ENCODE measurements around the gene ESF1. TPM values are rescaled to one million over a fixed set of nuclear protein-coding genes. Genes with fewer than 3 reads are reported as not detected.

ESF1 gene
- total RNA-seq, 1 experiment from 2014 or later = 36.9 TPM

GRCh38 chr20:13778827-13779226, 5.9 kb downstream of the ESF1 start:
- Histone ChIP-seq H3K27me3 (ENCODE audit: insufficient read depth, low read length) (no peaks in the 10 kb centered on the region), H3K9me3 (ENCODE audit: control insufficient read depth, low read depth, low read length) (no peaks in the 10 kb centered on the region), H2BK120ac (ENCODE audit: low read depth, low read length, poor library complexity, severe bottlenecking) (no peak overlapping the region), H2AFZ (ENCODE audit: low read length) (no peak overlapping the region), H3K79me2 (ENCODE audit: insufficient read depth, low read length) (peaks cover 9% of the 10 kb centered on the region; the same call in 1 of the 2 replicates), H3K4ac (ENCODE audit: low read depth, low read length) (no peak overlapping the region), H3K14ac (ENCODE audit: insufficient read depth, low read length) (no peak overlapping the region), H2AK5ac (ENCODE audit: insufficient read length, low read length) (no peak overlapping the region), H3K79me1 (ENCODE audit: insufficient read depth, low read depth, low read length, poor library complexity, severe bottlenecking) (peaks cover 4% of the 10 kb centered on the region), H4K8ac (replicated peaks; ENCODE audit: insufficient read length, low read depth, low read length) (no peak overlapping the region), H3K4me2 (ENCODE audit: insufficient read depth, insufficient read length, low read length) (no peak overlapping the region), H3K27ac (ENCODE audit: insufficient read length, low read depth, low read length) (no peak overlapping the region), H3K23ac (ENCODE audit: insufficient read length, low read depth, low read length) (no peak overlapping the region), H2BK5ac (ENCODE audit: insufficient read length, low read length) (no peak overlapping the region), H4K20me1 (ENCODE audit: control insufficient read depth, insufficient read depth, insufficient read length) (no peaks in the 10 kb centered on the region), H2BK20ac (ENCODE audit: low read depth, low read length, poor library complexity, severe bottlenecking) (no peak overlapping the region), H3K23me2 (ENCODE audit: insufficient read length, low read depth, low read length, poor library complexity, severe bottlenecking) (no peaks in the 10 kb centered on the region), H2BK12ac (ENCODE audit: insufficient read length, low read depth, low read length) (no peak overlapping the region), H3K4me1 (ENCODE audit: insufficient read depth, low read length) (no peaks in the 10 kb centered on the region), H4K5ac (ENCODE audit: insufficient read length, low read depth, low read length) (no peak overlapping the region), H3T11ph (ENCODE audit: low read length) (no peak overlapping the region), H2BK15ac (ENCODE audit: low read depth, low read length) (no peak overlapping the region), H3K9ac (ENCODE audit: extremely low read depth, insufficient read length, low read length) (no peak overlapping the region), H4K91ac (ENCODE audit: insufficient read length, low read depth, low read length) (no peak overlapping the region), H3K18ac (ENCODE audit: insufficient read length, low read depth, low read length) (no peak overlapping the region), H3K56ac (ENCODE audit: insufficient read length, low read depth, low read length) (no peak overlapping the region)
- Mint-ChIP-seq H3K9me3 (no peaks in the 10 kb centered on the region), H3K36me3 (ENCODE audit: insufficient read depth in 1 of 3, low read depth in 3 of 3) (peaks cover 47 to 79% (median 64%) of the 10 kb centered on the region in 3 experiments), H3K4me1 (peaks cover 3 to 6% of the 10 kb centered on the region in 2 experiments; a peak in 1 of 4 replicates), H3K27ac (peak overlapping the region in 1 of 3 experiments; percentile 32; a peak in 1 of 7 replicates), H3K4me3 (no peak overlapping the region), H3K27me3 (ENCODE audit: low read depth) (no peaks in the 10 kb centered on the region)
- DNase-seq = no peak
- no CpG with 5 or more reads among the region's 3 CpGs for WGBS (ENCODE audit: extremely low coverage, insufficient read length, low lambda C conversion rate)
- TF ChIP-seq CTCF (conservative IDR thresholded peaks at IDR 0.05) = no peak

Measured in H9 (cell line).